GM23248 (cell line): ENCODE results near the gene SLC39A3.

Experiments
- EZH2 ChIP-seq: fragments of 200-600 bp; sonication (generic); IDR thresholded peaks from 2 replicates; pipeline ENCODE4 v1.6.1; 2018; ENCODE audit warnings: antibody characterized with exemption, mild to moderate bottlenecking; ENCODE audit not compliant: insufficient read depth, poor library complexity, severe bottlenecking
- EZH2phosphoT487 ChIP-seq: fragments of 200-600 bp; sonication (generic); IDR thresholded peaks from 2 replicates; pipeline ENCODE4 v1.6.1; 2018; ENCODE audit warnings: antibody characterized with exemption, moderate library complexity, mild to moderate bottlenecking, low read depth; ENCODE audit not compliant: insufficient read depth

DNA sequence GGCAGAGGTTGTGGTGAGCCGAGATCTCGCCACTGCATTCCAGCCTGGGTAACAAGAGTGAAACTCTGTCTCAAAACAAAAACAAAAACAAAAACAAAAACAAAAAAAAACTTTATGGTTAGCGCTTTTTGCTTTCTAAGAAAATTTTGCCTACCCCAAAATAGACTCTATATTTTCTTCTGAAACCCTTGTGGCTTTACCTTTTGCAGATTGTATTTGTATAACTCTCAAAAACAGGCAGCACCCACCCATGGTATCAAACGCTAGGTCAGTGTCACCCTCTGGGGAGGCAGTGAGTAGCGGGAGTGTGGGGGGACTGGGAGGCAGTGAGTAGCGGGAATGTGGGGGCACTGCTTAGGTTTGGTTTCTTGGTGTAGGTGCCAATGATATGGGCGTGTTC lies 7.5 kb upstream of the SLC39A3 start:
- TF ChIP-seq EZH2 (no peak), EZH2phosphoT487 (no peak)
